Immature natural killer cell (primary cell): Measurements from ENCODE around the gene MSLN. TPM values are rescaled to one million over a fixed set of nuclear protein-coding genes. Genes with fewer than 3 reads are reported as not detected.

Experiments
- DNase-seq, 3 donors: peaks; one replicate each; pipeline ENCODE4 v3.0.0; 2022; ENCODE audit warnings: mixed read lengths in 1 of 3
- H3K27ac Mint-ChIP-seq, 6 donors: one replicate each; pipeline ENCODE4 v1.8.0; 2020; ENCODE audit warnings: mixed read lengths in 6 of 6, mild to moderate bottlenecking in 5 of 6, inconsistent platforms in 4 of 6, moderate library complexity in 3 of 6
- H3K27me3 Mint-ChIP-seq, 3 donors: one replicate each; pipeline ENCODE4 v1.8.0; 2020 to 2021; ENCODE audit warnings: low read depth in 3 of 3, mild to moderate bottlenecking in 3 of 3, mixed read lengths in 3 of 3, moderate library complexity in 3 of 3, inconsistent platforms in 1 of 3
- H3K36me3 Mint-ChIP-seq, 3 donors: one replicate each; pipeline ENCODE4 v1.8.0; 2020; ENCODE audit warnings: mixed read lengths in 3 of 3, inconsistent platforms in 2 of 3, mild to moderate bottlenecking in 2 of 3
- H3K4me1 Mint-ChIP-seq, 2 donors: one replicate each; pipeline ENCODE4 v1.8.0; 2020; ENCODE audit warnings: inconsistent platforms in 2 of 2, mild to moderate bottlenecking in 2 of 2, mixed read lengths in 2 of 2, moderate library complexity in 1 of 2
- H3K4me3 Mint-ChIP-seq, 5 donors: one replicate each; pipeline ENCODE4 v1.8.0; 2020; ENCODE audit warnings: mild to moderate bottlenecking in 5 of 5, mixed read lengths in 5 of 5, inconsistent platforms in 3 of 5, moderate library complexity in 3 of 5
- H3K9me3 Mint-ChIP-seq, 6 donors: one replicate each; pipeline ENCODE4 v1.8.0; 2020; ENCODE audit warnings: mild to moderate bottlenecking in 6 of 6, mixed read lengths in 6 of 6, inconsistent platforms in 4 of 6, moderate library complexity in 3 of 6
- polyA plus RNA-seq, 3 donors: library from polyadenylated mRNA; unstranded; fragments of 300-500 nt; fragmentation: Illumina TruSeq; gene quantifications; one replicate each; pipeline ENCODE4 v1.2.3, GENCODE V29; 2021

The MSLN gene
- polyA plus RNA-seq, 3 donors from 2014 or later = not detected

DNA sequence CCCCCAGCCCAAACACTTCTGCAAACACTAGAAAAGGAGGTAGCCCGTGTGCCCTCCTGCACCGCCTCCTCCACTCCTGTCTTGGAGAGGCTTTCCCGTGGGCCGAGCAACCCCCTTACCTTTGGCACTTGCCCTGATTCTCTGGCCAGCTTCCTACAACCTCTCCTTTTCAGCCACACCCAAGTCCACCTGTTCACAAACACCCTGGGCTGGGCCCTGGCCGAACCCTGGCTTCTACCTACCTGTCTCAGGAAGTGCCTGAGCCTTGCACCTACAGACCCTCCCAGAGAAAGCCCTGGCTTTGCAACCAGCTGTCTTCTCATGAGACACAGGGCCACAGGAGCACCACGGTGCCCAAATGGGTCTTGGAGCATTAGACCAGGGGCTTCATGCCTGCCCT, 41.6 kb upstream of the MSLN start:
- Mint-ChIP-seq H3K9me3 (no peaks in the 10 kb centered on the region), H3K4me1 (peaks cover 8 to 21% of the 10 kb centered on the region in 2 donors), H3K27me3 (peaks cover 3 to 5% (median 3%) of the 10 kb centered on the region in 3 donors), H3K27ac (peak overlapping the region in 2 of 6 donors; percentile 45 to 83), H3K4me3 (peak overlapping the region; percentile 54 to 88 (median 82)), H3K36me3 (no peaks in the 10 kb centered on the region)
- no peak for DNase-seq

DNA sequence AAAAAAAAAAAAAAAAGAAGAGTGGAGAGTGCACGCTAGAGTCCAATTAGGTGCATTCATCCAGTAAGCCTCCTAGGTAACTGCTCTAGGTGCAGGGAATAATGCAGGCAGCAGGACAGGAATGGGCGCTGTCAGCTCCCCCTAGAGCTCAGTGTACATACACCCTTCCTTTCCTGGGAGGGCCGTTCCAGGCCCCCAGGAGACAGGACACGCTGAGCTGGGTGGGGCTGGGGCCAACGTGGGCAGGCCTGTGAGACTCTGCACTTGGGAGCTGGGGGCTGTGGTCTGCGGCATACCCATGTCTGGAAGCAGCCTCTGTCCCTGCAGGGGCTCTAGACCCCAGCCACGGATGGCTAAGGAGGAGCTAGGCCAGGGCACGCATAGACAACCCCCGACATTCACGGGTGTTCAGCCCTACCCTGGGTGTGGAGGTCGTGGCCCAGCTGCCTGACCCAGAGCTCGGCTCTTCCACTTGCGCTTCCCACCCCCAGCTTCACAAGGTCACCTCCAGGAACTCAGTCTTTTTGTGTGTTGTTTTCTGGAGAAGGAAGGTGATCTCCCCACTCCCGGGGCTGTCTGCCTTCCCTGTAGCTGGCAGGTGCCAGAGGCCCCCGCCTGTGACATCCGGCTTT, 40.6 kb upstream of the MSLN start:
- Mint-ChIP-seq H3K36me3 (no peaks in the 10 kb centered on the region), H3K9me3 (no peaks in the 10 kb centered on the region), H3K27ac (peak overlapping the region; percentile 51 to 88 (median 80)), H3K4me3 (peak overlapping the region; percentile 82 to 88 (median 85)), H3K27me3 (peaks cover 2 to 5% (median 3%) of the 10 kb centered on the region in 3 donors), H3K4me1 (peaks cover 8 to 21% of the 10 kb centered on the region in 2 donors)
- DNase-seq = no peak

DNA sequence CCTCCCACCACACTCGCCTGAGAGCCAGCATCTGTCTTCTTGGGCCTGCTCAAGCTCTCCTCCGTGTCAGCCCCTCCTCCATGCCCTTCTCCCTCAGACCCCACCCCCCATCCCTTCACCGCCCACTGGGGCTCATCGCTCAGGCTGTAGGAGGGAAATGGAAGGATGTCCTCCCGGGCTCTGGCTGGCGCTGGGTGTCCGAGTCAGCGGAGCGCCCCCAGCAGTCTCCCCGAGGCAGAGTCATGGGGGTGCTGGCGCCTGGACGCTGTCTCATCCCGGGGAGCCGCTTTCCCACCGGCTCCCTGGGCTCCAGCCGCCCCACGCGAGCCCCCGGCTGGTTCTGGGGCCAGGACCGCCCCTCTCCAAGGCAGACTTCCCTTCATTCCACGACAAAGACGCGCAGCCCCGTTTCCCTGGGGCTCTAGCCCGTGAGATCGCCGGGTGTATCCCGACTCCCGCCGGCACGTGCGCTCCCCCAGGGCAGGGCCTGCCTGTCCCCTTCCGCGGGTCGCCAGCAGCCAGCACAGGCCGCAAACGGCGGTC, 40.0 kb upstream of the MSLN start:
- H3K36me3 Mint-ChIP-seq = no peaks in the 10 kb centered on the region
- peak overlapping the region; percentile 82 to 88 (median 85) for H3K4me3 Mint-ChIP-seq
- H3K4me1 Mint-ChIP-seq = peaks cover 8 to 21% of the 10 kb centered on the region in 2 donors
- H3K27ac Mint-ChIP-seq = peak overlapping the region; percentile 51 to 88 (median 80)
- peak in 2 of 3 donors; percentile 33 for DNase-seq
- H3K27me3 Mint-ChIP-seq = peaks cover 2 to 5% (median 3%) of the 10 kb centered on the region in 3 donors
- no peaks in the 10 kb centered on the region for H3K9me3 Mint-ChIP-seq

DNA sequence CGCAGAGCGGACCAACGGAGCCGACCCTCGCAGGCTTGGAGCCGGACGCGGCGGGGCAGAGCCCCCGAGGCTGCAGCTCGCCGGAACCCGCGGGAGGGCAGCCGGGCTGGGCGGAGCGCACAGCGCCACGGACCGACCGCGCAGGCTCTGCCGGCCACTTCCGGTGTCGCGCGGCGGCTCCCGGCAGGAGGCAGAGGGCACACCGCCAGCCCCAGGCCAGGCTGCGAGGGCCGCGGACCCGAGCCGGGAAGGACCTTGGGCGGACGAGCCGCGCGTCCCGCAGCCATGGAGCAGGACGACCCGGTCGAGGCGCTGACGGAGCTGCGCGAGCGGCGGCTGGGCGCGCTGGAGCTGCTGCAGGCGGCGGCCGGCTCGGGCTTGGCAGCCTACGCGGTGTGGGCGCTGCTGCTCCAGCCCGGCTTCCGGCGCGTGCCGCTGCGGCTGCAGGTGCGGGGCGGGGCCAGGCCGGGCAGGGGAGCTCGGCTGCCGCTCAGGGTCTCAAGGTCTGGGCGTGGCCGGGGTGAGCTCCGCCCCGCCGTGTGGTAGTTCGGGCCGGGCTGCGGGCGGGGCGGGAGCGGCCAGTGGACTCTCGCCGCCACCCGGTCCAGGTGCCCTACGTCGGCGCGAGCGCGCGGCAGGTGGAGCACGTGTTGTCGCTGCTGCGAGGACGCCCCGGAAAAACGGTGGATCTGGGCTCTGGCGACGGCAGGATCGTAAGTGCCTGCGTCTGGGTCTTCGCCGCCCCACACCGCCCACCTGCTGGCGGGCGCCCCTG, 39.4 kb upstream of the MSLN start, which contains the start of gene ANTKMT:
Gene ANTKMT, plus strand, starts transcription at position 157 of the 775 bp plus-strand sequence. Its CDS starts 129 bp downstream, at position 286.
- H3K27ac Mint-ChIP-seq = peak within 1 kb of the TSS; percentile 51 to 88 (median 80)
- peaks cover 8 to 20% of the 10 kb centered on the region in 2 donors for H3K4me1 Mint-ChIP-seq
- peak; percentile 80 to 85 (median 83) for DNase-seq
- H3K9me3 Mint-ChIP-seq = no peaks in the 10 kb centered on the region
- H3K27me3 Mint-ChIP-seq = peaks cover 2 to 3% (median 2%) of the 10 kb centered on the region in 3 donors
- H3K36me3 Mint-ChIP-seq = no peaks in the 10 kb centered on the region
- peak within 1 kb of the TSS; percentile 82 to 88 (median 85) for H3K4me3 Mint-ChIP-seq

DNA sequence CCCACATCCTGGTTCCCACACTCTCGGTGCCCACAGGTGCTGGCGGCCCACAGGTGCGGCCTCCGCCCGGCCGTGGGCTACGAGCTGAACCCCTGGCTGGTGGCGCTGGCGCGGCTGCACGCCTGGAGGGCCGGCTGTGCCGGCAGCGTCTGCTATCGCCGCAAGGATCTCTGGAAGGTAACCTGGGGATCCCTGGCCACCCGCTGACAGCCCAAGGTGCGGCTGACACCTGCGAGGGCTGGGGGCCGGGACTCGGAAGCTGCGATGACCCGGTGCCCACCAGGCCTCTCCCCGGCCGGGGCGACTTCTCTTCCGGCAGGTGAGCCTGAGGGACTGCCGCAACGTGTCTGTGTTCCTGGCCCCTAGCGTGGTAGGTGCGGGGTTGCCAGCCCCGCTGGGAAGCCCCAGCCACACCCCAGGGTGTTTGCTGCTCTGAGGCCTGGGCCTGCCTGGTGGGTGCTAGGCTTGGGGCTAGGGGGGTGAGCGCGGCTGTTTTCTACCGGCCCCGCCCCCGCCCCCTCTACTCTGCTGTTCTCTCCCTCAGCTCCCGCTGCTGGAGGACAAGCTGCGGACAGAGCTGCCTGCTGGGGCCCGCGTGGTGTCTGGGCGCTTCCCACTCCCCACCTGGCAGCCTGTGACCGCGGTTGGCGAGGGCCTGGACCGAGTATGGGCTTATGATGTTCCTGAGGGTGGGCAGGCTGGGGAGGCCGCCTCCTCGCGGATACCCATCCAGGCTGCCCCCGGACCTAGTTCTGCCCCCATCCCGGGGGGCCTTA, 38.6 kb upstream of the MSLN start:
- no peaks in the 10 kb centered on the region for H3K9me3 Mint-ChIP-seq
- H3K27me3 Mint-ChIP-seq = peaks cover 2 to 5% (median 5%) of the 10 kb centered on the region in 3 donors
- H3K4me3 Mint-ChIP-seq = peak overlapping the region; percentile 36 to 70 (median 48)
- peaks cover 8 to 18% of the 10 kb centered on the region in 2 donors for H3K4me1 Mint-ChIP-seq
- peak overlapping the region in 1 of 6 donors; percentile 43 for H3K27ac Mint-ChIP-seq
- no peak for DNase-seq
- H3K36me3 Mint-ChIP-seq = no peaks in the 10 kb centered on the region

DNA sequence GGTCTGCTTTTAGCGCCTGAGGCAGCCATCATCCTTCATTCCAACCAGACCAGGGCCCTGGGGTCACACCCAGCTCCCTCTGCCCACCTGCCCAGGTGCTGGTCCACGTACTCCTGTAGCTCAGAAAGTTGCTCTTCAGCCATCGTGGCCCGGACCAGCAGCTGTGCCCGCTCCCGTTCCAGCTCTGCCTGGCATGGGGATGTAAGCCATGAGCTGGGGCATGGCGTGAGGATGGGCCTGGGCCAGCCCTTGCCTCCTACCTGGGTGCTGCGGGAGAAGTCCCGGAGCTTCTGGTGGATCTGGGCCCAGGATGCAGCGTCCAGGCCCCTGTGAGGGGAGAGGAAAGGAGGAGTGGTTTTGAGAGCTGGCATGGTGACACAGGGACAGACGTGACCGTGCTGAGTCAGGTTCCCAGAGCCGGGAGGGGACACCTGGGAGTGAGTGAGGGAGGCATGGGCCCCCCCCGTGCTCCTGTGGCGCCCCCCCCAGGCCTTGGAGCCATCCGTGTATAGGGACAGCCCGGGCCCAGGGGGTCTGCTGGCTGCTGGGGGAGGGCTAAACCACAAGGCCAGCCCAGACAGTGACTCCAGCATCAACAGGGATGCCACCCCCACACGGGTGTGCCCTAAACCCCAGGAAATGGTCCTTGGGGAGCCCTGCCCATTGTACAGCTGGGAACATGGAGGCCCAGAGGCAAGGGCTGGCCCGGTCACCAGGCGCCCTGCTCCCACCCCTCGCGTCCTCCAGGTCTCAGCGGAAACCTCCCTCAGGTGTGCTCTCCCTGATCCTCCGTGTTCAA, 37.5 kb upstream of the MSLN start:
- Mint-ChIP-seq H3K9me3 (no peaks in the 10 kb centered on the region), H3K27ac (peak overlapping the region in 2 of 6 donors; percentile 57 to 59), H3K4me1 (peaks cover 8 to 18% of the 10 kb centered on the region in 2 donors), H3K4me3 (peak overlapping the region in 2 of 5 donors; percentile 33 to 45), H3K36me3 (no peaks in the 10 kb centered on the region), H3K27me3 (peaks cover 2 to 10% (median 5%) of the 10 kb centered on the region in 3 donors)
- no peak for DNase-seq

DNA sequence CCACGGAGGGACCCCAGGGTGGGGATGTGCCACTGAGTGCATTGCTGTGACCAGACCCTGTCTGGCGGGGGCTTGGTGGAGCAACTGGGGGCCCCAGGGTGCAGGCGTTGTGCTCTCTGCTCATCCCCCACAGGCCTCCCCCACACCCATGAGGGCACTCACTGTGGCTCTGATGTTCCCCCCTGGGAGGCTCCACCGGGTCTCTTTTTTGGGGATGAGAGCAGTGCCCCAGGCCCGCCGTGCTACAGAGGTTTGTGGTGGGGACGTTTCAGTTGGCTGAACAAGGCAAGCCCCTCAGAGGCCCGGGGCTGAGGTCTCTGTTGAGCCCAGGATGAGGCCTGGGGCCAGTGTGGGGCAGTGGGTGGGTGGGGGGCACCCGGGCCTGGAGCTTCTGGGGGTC, 36.8 kb upstream of the MSLN start:
- H3K36me3 Mint-ChIP-seq = no peaks in the 10 kb centered on the region
- peaks cover 8 to 17% of the 10 kb centered on the region in 2 donors for H3K4me1 Mint-ChIP-seq
- peaks cover 2 to 10% (median 5%) of the 10 kb centered on the region in 3 donors for H3K27me3 Mint-ChIP-seq
- no peak for DNase-seq
- no peak overlapping the region for H3K27ac Mint-ChIP-seq
- H3K4me3 Mint-ChIP-seq = no peak overlapping the region
- H3K9me3 Mint-ChIP-seq = no peaks in the 10 kb centered on the region

DNA sequence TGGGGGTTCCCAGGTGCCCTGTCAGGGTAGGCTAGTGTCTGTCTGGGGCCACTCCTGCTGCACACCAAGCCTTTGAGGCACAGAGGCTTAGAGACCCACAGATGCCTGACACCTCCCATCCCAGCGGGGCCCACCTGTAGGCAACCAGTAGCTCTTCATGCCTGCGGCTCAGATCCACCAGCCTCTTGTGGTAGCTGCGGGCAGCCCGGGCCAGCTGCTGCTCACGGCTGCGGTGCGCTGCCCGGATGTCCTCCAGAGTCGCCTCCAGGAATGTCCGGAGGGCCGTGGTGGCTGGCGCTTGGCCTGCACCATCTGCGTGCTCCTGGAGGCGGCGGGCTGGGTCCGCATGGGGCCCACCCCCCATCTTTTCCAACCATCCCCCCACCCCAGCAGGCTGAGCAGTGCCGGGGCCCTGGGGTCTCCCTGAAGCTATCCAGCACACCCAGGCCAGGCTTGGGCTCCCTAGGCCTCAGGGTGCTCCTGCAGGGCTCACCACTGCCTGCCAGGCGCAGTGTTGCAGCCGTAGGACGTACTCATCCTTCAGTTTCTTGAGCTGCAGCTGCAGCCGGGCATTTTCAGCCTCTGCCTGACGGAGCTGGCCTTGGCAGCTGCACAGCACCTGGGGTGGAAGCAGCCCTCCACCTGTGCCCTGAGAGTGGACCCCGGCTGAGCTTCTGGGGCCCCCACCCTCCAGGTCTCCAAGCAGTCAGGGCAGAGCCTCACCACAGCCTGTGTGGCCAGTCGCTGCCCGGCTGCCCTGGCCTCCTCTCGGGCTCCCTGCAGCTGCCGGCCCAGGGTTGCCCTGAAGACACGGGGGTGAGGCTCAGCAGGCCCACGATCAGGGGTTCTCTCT, 36.1 kb upstream of the MSLN start:
- Mint-ChIP-seq H3K4me1 (peaks cover 8 to 10% of the 10 kb centered on the region in 2 donors), H3K9me3 (no peaks in the 10 kb centered on the region), H3K36me3 (no peaks in the 10 kb centered on the region), H3K27ac (no peak overlapping the region), H3K4me3 (no peak overlapping the region), H3K27me3 (peaks cover 2 to 10% (median 5%) of the 10 kb centered on the region in 3 donors)
- DNase-seq = no peak

DNA sequence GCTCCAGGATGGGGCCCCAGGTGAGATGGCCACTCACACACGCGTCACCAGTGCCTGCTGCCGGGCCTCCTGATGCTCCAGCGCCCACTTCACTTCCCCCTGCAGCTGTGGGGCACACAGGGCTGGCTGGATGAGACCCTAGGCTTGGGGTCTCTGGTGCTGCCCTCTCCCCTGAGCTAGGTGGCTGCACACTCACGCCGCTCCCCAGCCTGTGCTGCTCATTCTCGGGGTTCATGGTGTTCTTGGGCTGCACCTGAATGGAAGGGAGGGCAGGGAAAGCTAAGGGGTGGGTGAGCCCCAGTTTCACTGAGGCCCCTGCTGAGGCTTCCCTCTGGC, 35.5 kb upstream of the MSLN start:
- peak overlapping the region in 1 of 5 donors; percentile 35 for H3K4me3 Mint-ChIP-seq
- H3K4me1 Mint-ChIP-seq = peaks cover 5% of the 10 kb centered on the region in 2 donors
- no peaks in the 10 kb centered on the region for H3K9me3 Mint-ChIP-seq
- H3K27ac Mint-ChIP-seq = peak overlapping the region in 1 of 6 donors; percentile 51
- DNase-seq = no peak
- no peaks in the 10 kb centered on the region for H3K36me3 Mint-ChIP-seq
- peaks cover 2 to 10% (median 5%) of the 10 kb centered on the region in 3 donors for H3K27me3 Mint-ChIP-seq

DNA sequence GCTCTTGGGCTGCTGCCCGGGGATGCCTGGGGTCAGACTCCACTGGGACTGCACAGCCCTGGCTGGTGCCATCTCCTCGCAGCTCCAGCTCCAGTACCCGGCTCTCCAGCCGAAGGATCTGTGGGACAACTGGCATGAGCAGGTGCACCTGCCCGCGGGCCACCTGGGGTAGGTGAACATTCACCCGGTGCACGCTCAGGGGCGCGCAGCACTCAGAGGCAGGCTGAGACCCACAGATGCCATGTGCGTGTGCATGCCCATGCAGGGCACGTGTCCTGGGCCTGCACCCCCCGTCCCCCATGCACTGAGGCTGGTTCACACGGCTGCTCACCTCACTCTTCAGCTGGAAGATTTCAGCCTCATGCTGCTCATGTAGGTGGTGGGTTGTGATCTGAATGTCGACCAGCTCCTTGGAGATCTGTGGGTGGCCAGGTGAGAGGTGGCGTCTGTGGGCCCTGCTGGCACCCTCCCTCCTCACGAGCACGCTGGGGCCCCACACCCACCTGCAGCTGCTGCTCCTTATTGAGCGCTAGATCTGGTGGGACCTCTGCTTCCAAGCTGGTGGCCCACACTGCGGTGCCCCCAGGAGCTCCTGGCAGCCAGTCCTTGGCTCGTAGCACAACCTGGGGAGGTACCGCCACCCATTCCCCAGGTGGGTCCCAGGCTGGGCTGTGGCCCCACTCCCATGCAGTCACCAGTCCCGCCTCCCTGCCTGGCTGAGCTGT, 34.9 kb upstream of the MSLN start:
- Mint-ChIP-seq H3K4me3 (peak overlapping the region in 3 of 5 donors; percentile 6 to 79 (median 40)), H3K9me3 (no peaks in the 10 kb centered on the region), H3K27me3 (peaks cover 0 to 10% (median 3%) of the 10 kb centered on the region in 3 donors), H3K27ac (peak overlapping the region in 1 of 6 donors; percentile 12), H3K36me3 (no peaks in the 10 kb centered on the region), H3K4me1 (peaks cover 0 to 1% of the 10 kb centered on the region in 2 donors)
- DNase-seq = no peak

DNA sequence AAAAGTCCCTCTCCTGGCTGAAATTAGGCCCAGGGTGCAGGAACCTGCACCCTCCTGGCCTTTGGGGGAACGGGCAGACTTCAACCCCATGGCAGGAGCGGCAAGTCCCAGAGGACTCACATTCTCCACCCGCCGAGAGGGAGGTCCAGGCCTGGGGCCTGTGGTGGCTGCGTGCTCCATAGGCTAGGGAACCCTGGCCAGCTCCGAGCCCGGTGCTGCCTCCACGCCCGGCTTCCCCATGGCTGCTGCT, 34.4 kb upstream of the MSLN start:
- peak overlapping the region in 1 of 6 donors; percentile 34 for H3K27ac Mint-ChIP-seq
- H3K9me3 Mint-ChIP-seq = no peaks in the 10 kb centered on the region
- H3K4me3 Mint-ChIP-seq = peak overlapping the region in 3 of 5 donors; percentile 6 to 79 (median 76)
- no peak for DNase-seq
- H3K4me1 Mint-ChIP-seq = peaks cover 0 to 1% of the 10 kb centered on the region in 2 donors
- peaks cover 2 to 10% (median 3%) of the 10 kb centered on the region in 3 donors for H3K27me3 Mint-ChIP-seq
- no peaks in the 10 kb centered on the region for H3K36me3 Mint-ChIP-seq
